Adrenal gland (tissue), 5 donors: ENCODE measurements around the gene CDK17.

ENCODE experiments used
- CTCF ChIP-seq, 6 experiments: fragments of 450-650 bp in 4 of 6; fragments of 200-600 bp in 2 of 6; sonication (generic) in 1 of 6; IDR thresholded peaks; 1 replicate in 5 of 6; 2 replicates in 1 of 6; pipeline versions ENCODE4 v1.5.1 to v1.8.0; 2016 to 2021; ENCODE audit warnings: antibody characterized with exemption in 6 of 6, mild to moderate bottlenecking in 2 of 6, moderate library complexity in 1 of 6
- POLR2A ChIP-seq, 2 donors: fragments of 450-650 bp; IDR thresholded peaks; one replicate each; pipeline ENCODE4 v1.6.1; 2017; ENCODE audit warnings: antibody characterized with exemption in 2 of 2, mild to moderate bottlenecking in 2 of 2, moderate library complexity in 1 of 2
- donor health status: DM: no; HTN: no; CAD: no.

- TF ChIP-seq CTCF (IDR thresholded peaks at IDR 0.05) (no peak), POLR2A (IDR thresholded peaks at IDR 0.05) (no peak)
These were observed 115.1 kb downstream of the CDK17 start for GRCh38 chr12:96285158-96285557.
